Neural cell (in vitro differentiated cells): ENCODE measurements around the gene MAST4. TPM values are rescaled to one million over a fixed set of nuclear protein-coding genes. Genes with fewer than 3 reads are reported as not detected.

ENCODE experiments used
- H2AFZ ChIP-seq: fragments of 200-600, 300-800 bp; sonication (generic), shearing (Covaris generic); 2 replicates; pipeline ENCODE4 v1.6.0; 2014; ENCODE audit warnings: low read depth, mild to moderate bottlenecking, antibody characterized with exemption, low read length, moderate library complexity
- H3F3A ChIP-seq: fragments of 200-600 bp; shearing (Covaris generic); 2 replicates; pipeline ENCODE4 v1.6.1; 2016; ENCODE audit warnings: mild to moderate bottlenecking, moderate library complexity, mixed read lengths, antibody characterized with exemption, low read length; ENCODE audit not compliant: insufficient read depth, poor library complexity, severe bottlenecking
- H3K27ac ChIP-seq: fragments of 200-600, 300-800 bp; sonication (generic), shearing (Covaris generic); 2 replicates; pipeline ENCODE4 v1.5.1; 2014; ENCODE audit warnings: mild to moderate bottlenecking, low read length, moderate library complexity
- H3K27me3 ChIP-seq: fragments of 300-800, 200-600 bp; sonication (generic), shearing (Covaris generic); 2 replicates; pipeline ENCODE4 v1.6.0; 2014; ENCODE audit warnings: mild to moderate bottlenecking, low read depth, low read length, moderate library complexity; ENCODE audit not compliant: insufficient read depth
- H3K36me3 ChIP-seq: fragments of 300-800, 200-600 bp; sonication (generic), shearing (Covaris generic); 2 replicates; pipeline ENCODE4 v1.5.1; 2014; ENCODE audit warnings: mild to moderate bottlenecking, antibody characterized with exemption, low read length, moderate library complexity; ENCODE audit not compliant: insufficient read depth
- H3K4me2 ChIP-seq: fragments of 300-800, 200-600 bp; sonication (generic), shearing (Covaris generic); 2 replicates; pipeline ENCODE4 v1.6.0; 2014; ENCODE audit warnings: mild to moderate bottlenecking, low read length
- H3K4me3 ChIP-seq: fragments of 300-800, 200-600 bp; sonication (generic), shearing (Covaris generic); 2 replicates; pipeline ENCODE4 v1.5.1; 2014; ENCODE audit warnings: mild to moderate bottlenecking, low read length, moderate library complexity
- H3K79me2 ChIP-seq: fragments of 200-600 bp; shearing (Covaris generic); replicated peaks from 2 replicates; pipeline ENCODE4 v1.6.0; 2014; ENCODE audit warnings: mild to moderate bottlenecking, low read length, moderate library complexity; ENCODE audit not compliant: insufficient read depth
- H3K9ac ChIP-seq: fragments of 300-800, 200-600 bp; sonication (generic), shearing (Covaris generic); 2 replicates; pipeline ENCODE4 v1.6.1; 2016; ENCODE audit warnings: mild to moderate bottlenecking, low read length, mixed read lengths
- H3K9me2 ChIP-seq: fragments of 200-600 bp; shearing (Covaris generic); 2 replicates; pipeline ENCODE4 v1.6.1; 2016; ENCODE audit warnings: mild to moderate bottlenecking, low read length, mixed read lengths; ENCODE audit not compliant: insufficient read depth
- H3K9me3 ChIP-seq: fragments of 200-600, 300-800 bp; sonication (generic), shearing (Covaris generic); 2 replicates; pipeline ENCODE4 v1.6.1; 2016; ENCODE audit warnings: mild to moderate bottlenecking, mixed run types, low read length, moderate library complexity, mixed read lengths
- H4K20me1 ChIP-seq: fragments of 200-600 bp; shearing (Covaris generic); 2 replicates; pipeline ENCODE4 v1.6.1; 2016; ENCODE audit warnings: mild to moderate bottlenecking, mixed run types; ENCODE audit not compliant: insufficient read depth
- EP300 ChIP-seq: fragments of 450-650 bp; conservative IDR thresholded peaks from 2 replicates; pipeline ENCODE4 v1.6.1; 2014; ENCODE audit warnings: antibody characterized with exemption, mild to moderate bottlenecking, moderate library complexity; ENCODE audit not compliant: poor library complexity, severe bottlenecking
- EZH2 ChIP-seq: fragments of 200-600, 300-800 bp; shearing (Covaris generic), sonication (generic); IDR thresholded peaks from 2 replicates; pipeline ENCODE4 v1.6.1; 2014; ENCODE audit warnings: antibody characterized with exemption, low read length, borderline replicate concordance, mild to moderate bottlenecking; ENCODE audit not compliant: insufficient read depth, poor library complexity, severe bottlenecking
- MXI1 ChIP-seq: fragments of 450-650 bp; conservative IDR thresholded peaks from 2 replicates; pipeline ENCODE4 v1.6.1; 2014; ENCODE audit warnings: antibody characterized with exemption, mild to moderate bottlenecking; ENCODE audit not compliant: poor library complexity, severe bottlenecking
- POLR2AphosphoS5 ChIP-seq: IDR thresholded peaks from 2 replicates; pipeline ENCODE4 v1.6.1; 2012
- RAD21 ChIP-seq: fragments of 450-650 bp; conservative IDR thresholded peaks from 2 replicates; pipeline ENCODE4 v1.6.1; 2014; ENCODE audit warnings: antibody characterized with exemption, mild to moderate bottlenecking, moderate library complexity
- SMC3 ChIP-seq: fragments of 450-650 bp; conservative IDR thresholded peaks from 2 replicates; pipeline ENCODE4 v1.6.1; 2014; ENCODE audit warnings: antibody characterized with exemption, mild to moderate bottlenecking, moderate library complexity; ENCODE audit not compliant: poor library complexity
- TAF1 ChIP-seq: IDR thresholded peaks from 2 replicates; pipeline ENCODE4 v1.6.1; 2012; ENCODE audit warnings: low read depth
- polyA plus RNA-seq: library from polyadenylated mRNA; depleted of rRNA; stranded (reverse); fragments of >200 nt; gene quantifications from 2 replicates; pipeline ENCODE4 v1.2.3, GENCODE V29; 2014
- TF ChIP-seq, protein P1 (sequence below): fragments of 450-650 bp; IDR thresholded peaks from 2 replicates; pipeline ENCODE4 v1.5.1; 2014; ENCODE audit warnings: antibody characterized with exemption, mild to moderate bottlenecking, moderate library complexity; ENCODE audit not compliant: poor library complexity, severe bottlenecking
- TF ChIP-seq, protein P2 (sequence below): IDR thresholded peaks from 2 replicates; pipeline ENCODE4 v1.6.1; 2012; ENCODE audit warnings: borderline replicate concordance

Gene MAST4
- polyA plus RNA-seq, 1 donor from 2014 or later = 2.3 TPM

DNA sequence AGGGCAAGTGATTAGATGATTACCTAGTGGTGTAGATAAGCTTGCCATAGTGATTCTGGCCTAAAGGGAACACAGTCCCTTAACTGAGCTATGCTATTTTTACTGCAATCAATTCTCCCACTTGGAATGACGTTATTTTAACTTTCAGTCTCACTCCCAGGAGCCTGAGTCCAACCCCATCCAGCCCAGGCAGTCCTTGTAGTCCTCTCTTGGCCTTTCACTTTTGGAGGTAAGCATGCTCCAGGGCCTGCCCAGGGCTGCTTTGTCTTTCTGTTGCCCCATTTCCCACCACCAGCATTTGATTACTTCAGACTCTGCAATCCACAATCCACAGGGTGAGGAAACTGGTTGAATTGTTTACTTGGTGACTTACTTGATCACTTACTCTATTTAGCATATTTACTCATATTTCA, 367.4 kb downstream of the MAST4 start:
- H3K4me2 ChIP-seq = no peak overlapping the region
- no peak overlapping the region for H2AFZ ChIP-seq

DNA sequence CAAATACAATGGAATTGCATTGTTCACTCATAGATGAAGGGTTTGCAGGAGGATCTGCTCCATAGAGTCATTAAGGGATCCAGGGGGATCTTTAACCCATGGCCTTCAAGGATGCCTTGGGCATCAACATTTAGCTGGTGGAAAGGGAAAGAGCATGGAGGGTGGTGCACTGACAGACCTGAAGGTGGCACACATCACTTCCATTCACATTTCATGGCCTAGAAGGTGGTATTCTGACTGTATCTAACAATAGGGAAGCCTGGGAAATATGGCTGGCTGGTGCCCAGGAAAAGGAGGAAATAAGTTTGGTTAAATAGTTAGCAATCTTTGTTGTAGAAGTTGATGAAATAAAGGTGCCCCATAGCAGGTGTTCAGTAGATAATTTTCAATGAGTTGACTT, 370.2 kb downstream of the MAST4 start:
- TF ChIP-seq MXI1 = no peak
- TF ChIP-seq, protein P1, sequence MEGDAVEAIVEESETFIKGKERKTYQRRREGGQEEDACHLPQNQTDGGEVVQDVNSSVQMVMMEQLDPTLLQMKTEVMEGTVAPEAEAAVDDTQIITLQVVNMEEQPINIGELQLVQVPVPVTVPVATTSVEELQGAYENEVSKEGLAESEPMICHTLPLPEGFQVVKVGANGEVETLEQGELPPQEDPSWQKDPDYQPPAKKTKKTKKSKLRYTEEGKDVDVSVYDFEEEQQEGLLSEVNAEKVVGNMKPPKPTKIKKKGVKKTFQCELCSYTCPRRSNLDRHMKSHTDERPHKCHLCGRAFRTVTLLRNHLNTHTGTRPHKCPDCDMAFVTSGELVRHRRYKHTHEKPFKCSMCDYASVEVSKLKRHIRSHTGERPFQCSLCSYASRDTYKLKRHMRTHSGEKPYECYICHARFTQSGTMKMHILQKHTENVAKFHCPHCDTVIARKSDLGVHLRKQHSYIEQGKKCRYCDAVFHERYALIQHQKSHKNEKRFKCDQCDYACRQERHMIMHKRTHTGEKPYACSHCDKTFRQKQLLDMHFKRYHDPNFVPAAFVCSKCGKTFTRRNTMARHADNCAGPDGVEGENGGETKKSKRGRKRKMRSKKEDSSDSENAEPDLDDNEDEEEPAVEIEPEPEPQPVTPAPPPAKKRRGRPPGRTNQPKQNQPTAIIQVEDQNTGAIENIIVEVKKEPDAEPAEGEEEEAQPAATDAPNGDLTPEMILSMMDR = no peak
- TF ChIP-seq EP300 = no peak
- no peak for TF ChIP-seq EZH2
- TF ChIP-seq POLR2AphosphoS5 = no peak
- TF ChIP-seq TAF1 = no peak
- TF ChIP-seq SMC3 = no peak
- no peak for TF ChIP-seq RAD21
- H3K9me3 ChIP-seq = no peaks in the 10 kb centered on the region
- no peak overlapping the region for H3K27ac ChIP-seq
- no peak overlapping the region for H3K4me2 ChIP-seq
- H3K9me2 ChIP-seq = no peaks in the 10 kb centered on the region
- no peak overlapping the region for H3K9ac ChIP-seq
- H3F3A ChIP-seq = no peaks in the 10 kb centered on the region
- no peak overlapping the region for H3K4me3 ChIP-seq
- no peaks in the 10 kb centered on the region for H4K20me1 ChIP-seq
- no peak overlapping the region for H2AFZ ChIP-seq
- no peaks in the 10 kb centered on the region for H3K36me3 ChIP-seq
- H3K79me2 ChIP-seq = no peaks in the 10 kb centered on the region
- no peaks in the 10 kb centered on the region for H3K27me3 ChIP-seq

More for the DNA sequence above, 367.4 kb downstream of the MAST4 start:
- H3K9ac ChIP-seq = no peak overlapping the region
- no peaks in the 10 kb centered on the region for H3K9me3 ChIP-seq
- H3K4me3 ChIP-seq = no peak overlapping the region
- no peaks in the 10 kb centered on the region for H4K20me1 ChIP-seq
- no peaks in the 10 kb centered on the region for H3K79me2 ChIP-seq
- no peaks in the 10 kb centered on the region for H3K27me3 ChIP-seq
- TF ChIP-seq, protein P1 = no peak
- TF ChIP-seq TAF1 (no peak), SMC3 (no peak), MXI1 (no peak)
- TF ChIP-seq, protein P2, sequence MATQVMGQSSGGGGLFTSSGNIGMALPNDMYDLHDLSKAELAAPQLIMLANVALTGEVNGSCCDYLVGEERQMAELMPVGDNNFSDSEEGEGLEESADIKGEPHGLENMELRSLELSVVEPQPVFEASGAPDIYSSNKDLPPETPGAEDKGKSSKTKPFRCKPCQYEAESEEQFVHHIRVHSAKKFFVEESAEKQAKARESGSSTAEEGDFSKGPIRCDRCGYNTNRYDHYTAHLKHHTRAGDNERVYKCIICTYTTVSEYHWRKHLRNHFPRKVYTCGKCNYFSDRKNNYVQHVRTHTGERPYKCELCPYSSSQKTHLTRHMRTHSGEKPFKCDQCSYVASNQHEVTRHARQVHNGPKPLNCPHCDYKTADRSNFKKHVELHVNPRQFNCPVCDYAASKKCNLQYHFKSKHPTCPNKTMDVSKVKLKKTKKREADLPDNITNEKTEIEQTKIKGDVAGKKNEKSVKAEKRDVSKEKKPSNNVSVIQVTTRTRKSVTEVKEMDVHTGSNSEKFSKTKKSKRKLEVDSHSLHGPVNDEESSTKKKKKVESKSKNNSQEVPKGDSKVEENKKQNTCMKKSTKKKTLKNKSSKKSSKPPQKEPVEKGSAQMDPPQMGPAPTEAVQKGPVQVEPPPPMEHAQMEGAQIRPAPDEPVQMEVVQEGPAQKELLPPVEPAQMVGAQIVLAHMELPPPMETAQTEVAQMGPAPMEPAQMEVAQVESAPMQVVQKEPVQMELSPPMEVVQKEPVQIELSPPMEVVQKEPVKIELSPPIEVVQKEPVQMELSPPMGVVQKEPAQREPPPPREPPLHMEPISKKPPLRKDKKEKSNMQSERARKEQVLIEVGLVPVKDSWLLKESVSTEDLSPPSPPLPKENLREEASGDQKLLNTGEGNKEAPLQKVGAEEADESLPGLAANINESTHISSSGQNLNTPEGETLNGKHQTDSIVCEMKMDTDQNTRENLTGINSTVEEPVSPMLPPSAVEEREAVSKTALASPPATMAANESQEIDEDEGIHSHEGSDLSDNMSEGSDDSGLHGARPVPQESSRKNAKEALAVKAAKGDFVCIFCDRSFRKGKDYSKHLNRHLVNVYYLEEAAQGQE = no peak
- no peaks in the 10 kb centered on the region for H3K9me2 ChIP-seq
- no peaks in the 10 kb centered on the region for H3F3A ChIP-seq
- H3K36me3 ChIP-seq = no peaks in the 10 kb centered on the region
- H3K27ac ChIP-seq = no peak overlapping the region
